ENCODE measurements around the gene JAK3. TPM values are rescaled to one million over a fixed set of nuclear protein-coding genes. Genes with fewer than 3 reads are reported as not detected.

The JAK3 gene
- polyA plus RNA-seq, 3 donors = 13.8 to 44.6 (median 34.0) TPM

- no peak overlapping the region for H3K9ac ChIP-seq (ENCODE audit: insufficient read depth, low read length, poor library complexity, severe bottlenecking)
- H3K36me3 ChIP-seq (replicated peaks in 1 of 2; ENCODE audit: control insufficient read depth in 1 of 2, insufficient read depth in 2 of 2, low read length in 2 of 2) = peaks cover 24 to 43% of the 10 kb centered on the region in 2 donors
- intact Hi-C loops (cut with micrococcal nuclease) = no loop called here
- 89% methylated on average over 1 of the region's 6 CpGs for WGBS (ENCODE audit: insufficient coverage)
- no peak overlapping the region for H3K27ac ChIP-seq (ENCODE audit: low read depth in 1 of 2, low read length in 2 of 2)
- Mint-ChIP-seq H3K4me1 (peaks cover 17% of the 10 kb centered on the region), H3K9me3 (peaks cover 2 to 15% (median 5%) of the 10 kb centered on the region in 7 donors), H3K4me3 (no peak overlapping the region), H3K27ac (peak overlapping the region in 1 of 7 donors; percentile 41), H3K27me3 (ENCODE audit: low read depth in 3 of 3) (peaks cover 34 to 51% (median 49%) of the 10 kb centered on the region in 3 donors), H3K36me3 (peaks cover 31 to 43% of the 10 kb centered on the region in 2 donors)
- no peak overlapping the region for H3K4me2 ChIP-seq (replicated peaks; ENCODE audit: extremely low read depth, low read length, poor library complexity, severe bottlenecking)
- H3K27me3 ChIP-seq (ENCODE audit: control insufficient read depth in 2 of 2, insufficient read depth in 2 of 2, low read length in 2 of 2) = peaks cover 5 to 27% of the 10 kb centered on the region in 2 donors
- H3K4me3 ChIP-seq (replicated peaks in 1 of 3; ENCODE audit: low read depth in 2 of 3, low read length in 3 of 3) = no peak overlapping the region
- H3K9me3 ChIP-seq (replicated peaks in 1 of 2; ENCODE audit: control insufficient read depth in 1 of 2, insufficient read depth in 1 of 2, low read length in 2 of 2) = no peaks in the 10 kb centered on the region
- H3K79me2 ChIP-seq (ENCODE audit: insufficient read depth, low read length) = no peaks in the 10 kb centered on the region
- no peak for DNase-seq
- TF ChIP-seq CTCF (IDR thresholded peaks at IDR 0.05) = no peak
- H2AFZ ChIP-seq (ENCODE audit: insufficient read depth, low read depth, low read length, poor library complexity, severe bottlenecking) = no peak overlapping the region
- H4K20me1 ChIP-seq (ENCODE audit: insufficient read depth, low read length) = no peaks in the 10 kb centered on the region
- peaks cover 8 to 9% of the 10 kb centered on the region in 2 donors for H3K4me1 ChIP-seq (ENCODE audit: control insufficient read depth in 1 of 2, insufficient read depth in 2 of 2, low read length in 2 of 2)
These were observed 57.6 kb downstream of the JAK3 start for GRCh38 chr19:17790059-17790780.

GRCh38 chr19:17788632-17789031 is 59.1 kb downstream of the JAK3 start:
- Histone ChIP-seq H3K4me2 (replicated peaks; ENCODE audit: extremely low read depth, low read length, poor library complexity, severe bottlenecking) (no peak overlapping the region), H3K4me3 (replicated peaks in 1 of 3; ENCODE audit: low read depth in 2 of 3, low read length in 3 of 3) (no peak overlapping the region), H3K9ac (ENCODE audit: insufficient read depth, low read length, poor library complexity, severe bottlenecking) (no peak overlapping the region), H3K4me1 (ENCODE audit: control insufficient read depth in 1 of 2, insufficient read depth in 2 of 2, low read length in 2 of 2) (no peaks in the 10 kb centered on the region), H4K20me1 (ENCODE audit: insufficient read depth, low read length) (peaks cover 11% of the 10 kb centered on the region), H2AFZ (ENCODE audit: insufficient read depth, low read depth, low read length, poor library complexity, severe bottlenecking) (no peak overlapping the region), H3K36me3 (replicated peaks in 1 of 2; ENCODE audit: control insufficient read depth in 1 of 2, insufficient read depth in 2 of 2, low read length in 2 of 2) (peaks cover 39 to 59% of the 10 kb centered on the region in 2 donors), H3K27ac (ENCODE audit: low read depth in 1 of 2, low read length in 2 of 2) (no peak overlapping the region), H3K9me3 (replicated peaks in 1 of 2; ENCODE audit: control insufficient read depth in 1 of 2, insufficient read depth in 1 of 2, low read length in 2 of 2) (no peaks in the 10 kb centered on the region), H3K79me2 (ENCODE audit: insufficient read depth, low read length) (no peaks in the 10 kb centered on the region), H3K27me3 (ENCODE audit: control insufficient read depth in 2 of 2, insufficient read depth in 2 of 2, low read length in 2 of 2) (peaks cover 0 to 11% of the 10 kb centered on the region in 2 donors)
- H3K4me3 Mint-ChIP-seq = no peak overlapping the region
- intact Hi-C loops (cut with micrococcal nuclease) = no loop called here
- peaks cover 10% of the 10 kb centered on the region for H3K4me1 Mint-ChIP-seq
- DNase-seq = no peak
- H3K36me3 Mint-ChIP-seq = peaks cover 43 to 58% of the 10 kb centered on the region in 2 donors
- H3K9me3 Mint-ChIP-seq = peaks cover 2 to 6% (median 4%) of the 10 kb centered on the region in 7 donors
- H3K27ac Mint-ChIP-seq = no peak overlapping the region
- TF ChIP-seq CTCF (IDR thresholded peaks at IDR 0.05) = no peak
- H3K27me3 Mint-ChIP-seq (ENCODE audit: low read depth in 3 of 3) = peaks cover 19 to 38% (median 33%) of the 10 kb centered on the region in 3 donors
- WGBS (ENCODE audit: insufficient coverage) = no CpG with 5 or more reads among the region's 2 CpGs
